ENCODE data around the gene DPH6. TPM values are rescaled to one million over a fixed set of nuclear protein-coding genes. Genes with fewer than 3 reads are reported as not detected.

DPH6 gene
- total and polyA plus RNA-seq, 3 experiments from 2014 or later: 9.6 to 17.0 (median 11.4) TPM

- CTCF ChIA-PET: no interaction called here
- peaks cover 0 to 6% (median 0%) of the 10 kb centered on the region in 3 donors for H3K36me3 Mint-ChIP-seq
- peaks cover 8% of the 10 kb centered on the region for H3K4me1 ChIP-seq (ENCODE audit: insufficient read depth, low read length)
Observed at GRCh38 chr15:35549567-35549966, 3.6 kb upstream of the DPH6 start.

DNA sequence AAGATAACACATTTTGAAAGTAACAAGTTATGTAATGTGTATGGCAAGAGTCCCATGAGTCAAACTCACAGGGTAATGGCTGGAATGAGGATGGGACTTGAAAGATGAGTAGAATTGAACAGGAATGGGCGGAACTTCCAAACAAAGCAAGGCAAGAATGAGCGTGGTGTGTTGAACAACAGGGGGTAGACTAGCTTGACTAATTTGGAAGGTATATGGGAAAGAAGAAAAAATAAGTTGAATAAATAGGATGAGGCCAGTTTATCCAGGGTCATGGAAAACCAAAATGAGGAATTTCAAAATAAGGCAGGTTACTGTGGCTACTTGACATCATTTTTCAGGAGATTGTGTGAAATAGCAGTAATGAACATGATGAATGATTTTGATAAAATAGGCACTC, 2.5 kb upstream of the DPH6 start:
- peaks cover 0 to 6% (median 0%) of the 10 kb centered on the region in 3 donors for H3K36me3 Mint-ChIP-seq
- peak overlapping the region in 1 of 8 donors; percentile 40 for H3K27ac Mint-ChIP-seq
- DNase-seq: no peak
- H3K27me3 Mint-ChIP-seq: peaks cover 0 to 4% of the 10 kb centered on the region in 2 donors
- ChIA-PET POLR2A (no interaction called here), CTCF (no interaction called here)
- Histone ChIP-seq H3K9me3 (ENCODE audit: low read length) (no peaks in the 10 kb centered on the region), H3K36me3 (ENCODE audit: insufficient read depth, low read length) (no peaks in the 10 kb centered on the region), H3K27me3 (ENCODE audit: insufficient read depth, low read length, poor library complexity, severe bottlenecking) (no peaks in the 10 kb centered on the region), H3K4me1 (ENCODE audit: insufficient read depth, low read length) (peaks cover 9% of the 10 kb centered on the region), H3K4me3 (ENCODE audit: low read length) (no peak overlapping the region), H3K27ac (ENCODE audit: low read depth, low read length) (no peak overlapping the region)
- H3K4me1 Mint-ChIP-seq: peaks cover 20 to 27% (median 22%) of the 10 kb centered on the region in 3 donors
- no peak overlapping the region for H3K4me3 Mint-ChIP-seq
- no peaks in the 10 kb centered on the region for H3K9me3 Mint-ChIP-seq

More at GRCh38 chr15:35549567-35549966, 3.6 kb upstream of the DPH6 start:
- Mint-ChIP-seq H3K27me3 (peaks cover 0 to 5% of the 10 kb centered on the region in 2 donors), H3K4me3 (peak overlapping the region in 1 of 7 donors; percentile 51), H3K27ac (no peak overlapping the region), H3K4me1 (peaks cover 19 to 23% (median 22%) of the 10 kb centered on the region in 3 donors), H3K9me3 (no peaks in the 10 kb centered on the region)
- Histone ChIP-seq H3K4me3 (ENCODE audit: low read length) (no peak overlapping the region), H3K9me3 (ENCODE audit: low read length) (no peaks in the 10 kb centered on the region), H3K36me3 (ENCODE audit: insufficient read depth, low read length) (no peaks in the 10 kb centered on the region), H3K27ac (ENCODE audit: low read depth, low read length) (no peak overlapping the region), H3K27me3 (ENCODE audit: insufficient read depth, low read length, poor library complexity, severe bottlenecking) (no peaks in the 10 kb centered on the region)
- no peak for DNase-seq
- POLR2A ChIA-PET: no interaction called here

GRCh38 chr15:35547775-35548364, 1.9 kb upstream of the DPH6 start:
- ChIA-PET CTCF (no interaction called here), POLR2A (no interaction called here)
- H3K4me3 ChIP-seq (ENCODE audit: low read length): no peak overlapping the region
- peak overlapping the region; percentile 18 for H3K27ac ChIP-seq (ENCODE audit: low read depth, low read length)
- Mint-ChIP-seq H3K27me3 (peaks cover 0 to 4% of the 10 kb centered on the region in 2 donors), H3K4me3 (peak overlapping the region in 1 of 7 donors; percentile 46), H3K4me1 (peaks cover 20 to 27% (median 22%) of the 10 kb centered on the region in 3 donors), H3K36me3 (peaks cover 0 to 6% (median 0%) of the 10 kb centered on the region in 3 donors), H3K27ac (peak overlapping the region in 2 of 8 donors; percentile 40 to 84), H3K9me3 (no peaks in the 10 kb centered on the region)
- no peak for DNase-seq
- H3K36me3 ChIP-seq (ENCODE audit: insufficient read depth, low read length): no peaks in the 10 kb centered on the region
- H3K4me1 ChIP-seq (ENCODE audit: insufficient read depth, low read length): peaks cover 9% of the 10 kb centered on the region
- H3K9me3 ChIP-seq (ENCODE audit: low read length): no peaks in the 10 kb centered on the region
- H3K27me3 ChIP-seq (ENCODE audit: insufficient read depth, low read length, poor library complexity, severe bottlenecking): no peaks in the 10 kb centered on the region

DNA sequence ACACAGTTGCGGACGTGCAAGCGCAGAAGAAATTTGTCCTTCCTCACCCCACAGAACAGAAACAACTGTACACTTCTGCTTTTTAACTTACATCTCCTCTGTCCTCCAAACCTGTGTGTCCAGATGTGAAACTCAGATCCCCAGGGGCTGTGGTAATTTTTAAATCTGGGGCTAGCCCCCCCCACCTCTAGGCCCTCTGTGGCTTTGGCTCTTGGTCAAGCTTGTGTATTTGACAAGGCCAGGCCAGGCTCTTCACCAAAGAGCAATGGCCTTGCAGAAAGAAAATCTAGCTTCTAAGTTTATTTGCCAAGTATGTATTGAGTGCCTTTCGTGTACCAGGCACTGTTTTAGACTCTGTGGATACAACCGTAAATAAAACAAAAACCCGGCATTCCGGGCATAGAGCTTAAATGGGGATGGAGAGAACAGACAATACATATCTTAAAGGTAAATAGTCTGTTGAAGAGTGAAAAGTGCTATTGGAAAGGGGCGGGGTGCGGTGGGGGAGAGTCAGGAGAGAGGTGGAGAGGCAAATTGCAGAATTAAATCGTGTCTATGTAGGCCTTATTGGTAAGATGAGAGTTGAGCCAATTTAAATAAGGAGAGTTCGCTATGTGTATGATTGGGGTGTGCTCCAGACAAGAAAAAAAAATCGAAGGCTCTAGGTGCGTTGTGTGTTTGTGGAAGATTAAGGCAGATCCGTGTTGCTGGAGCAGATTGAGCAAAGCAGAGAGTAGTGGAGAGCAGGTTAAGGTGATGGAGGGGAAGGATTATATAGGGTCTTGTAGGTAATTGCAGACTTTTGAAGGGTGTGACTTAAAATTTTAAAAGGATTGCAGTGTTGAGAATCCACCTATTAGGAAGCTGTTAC, 781 bp upstream of the DPH6 start:
- H3K9me3 Mint-ChIP-seq: no peaks in the 10 kb centered on the region
- POLR2A ChIA-PET: interaction anchor here (1.7 kb wide), 1 partner anchor 558 kb away, joined by 4 read pairs; the partner anchor contains the start of gene ZNF770
- Histone ChIP-seq H3K27ac (ENCODE audit: low read depth, low read length) (peak overlapping the region; percentile 88), H3K4me3 (ENCODE audit: low read length) (peak overlapping the region; percentile 54), H3K9me3 (ENCODE audit: low read length) (no peaks in the 10 kb centered on the region), H3K36me3 (ENCODE audit: insufficient read depth, low read length) (no peaks in the 10 kb centered on the region), H3K4me1 (ENCODE audit: insufficient read depth, low read length) (peaks cover 9% of the 10 kb centered on the region), H3K27me3 (ENCODE audit: insufficient read depth, low read length, poor library complexity, severe bottlenecking) (no peaks in the 10 kb centered on the region)
- peak overlapping the region; percentile 84 to 99 (median 98) for H3K27ac Mint-ChIP-seq
- peaks cover 0 to 6% (median 0%) of the 10 kb centered on the region in 3 donors for H3K36me3 Mint-ChIP-seq
- peaks cover 20 to 27% (median 22%) of the 10 kb centered on the region in 3 donors for H3K4me1 Mint-ChIP-seq
- peak overlapping the region; percentile 84 to 99 (median 95) for H3K4me3 Mint-ChIP-seq
- DNase-seq: no peak
- CTCF ChIA-PET: no interaction called here
- H3K27me3 Mint-ChIP-seq: peaks cover 0 to 4% of the 10 kb centered on the region in 2 donors

GRCh38 chr15:35545316-35545823, 595 bp downstream of the DPH6 start:
- no peaks in the 10 kb centered on the region for H3K36me3 ChIP-seq (ENCODE audit: insufficient read depth, low read length)
- no peaks in the 10 kb centered on the region for H3K27me3 ChIP-seq (ENCODE audit: insufficient read depth, low read length, poor library complexity, severe bottlenecking)
- peaks cover 9% of the 10 kb centered on the region for H3K4me1 ChIP-seq (ENCODE audit: insufficient read depth, low read length)
- ChIA-PET POLR2A (interaction anchor here (0.6 to 1.7 kb wide), 2 partner anchors 39 to 557 kb away, joined by 4 to 5 read pairs; partner anchors contain the start of gene ZNF770), CTCF (no interaction called here)
- no peak for DNase-seq
- H3K4me3 ChIP-seq (ENCODE audit: low read length): peak overlapping the region; percentile 54
- no peaks in the 10 kb centered on the region for H3K9me3 Mint-ChIP-seq
- peak overlapping the region; percentile 84 to 99 (median 98) for H3K27ac Mint-ChIP-seq
- H3K36me3 Mint-ChIP-seq: peaks cover 0 to 8% (median 2%) of the 10 kb centered on the region in 3 donors
- H3K4me3 Mint-ChIP-seq: peak overlapping the region; percentile 84 to 99 (median 95)
- peaks cover 20 to 27% (median 22%) of the 10 kb centered on the region in 3 donors for H3K4me1 Mint-ChIP-seq
- H3K27me3 Mint-ChIP-seq: peaks cover 0 to 1% of the 10 kb centered on the region in 2 donors
- no peaks in the 10 kb centered on the region for H3K9me3 ChIP-seq (ENCODE audit: low read length)
- H3K27ac ChIP-seq (ENCODE audit: low read depth, low read length): peak overlapping the region; percentile 88

DNA sequence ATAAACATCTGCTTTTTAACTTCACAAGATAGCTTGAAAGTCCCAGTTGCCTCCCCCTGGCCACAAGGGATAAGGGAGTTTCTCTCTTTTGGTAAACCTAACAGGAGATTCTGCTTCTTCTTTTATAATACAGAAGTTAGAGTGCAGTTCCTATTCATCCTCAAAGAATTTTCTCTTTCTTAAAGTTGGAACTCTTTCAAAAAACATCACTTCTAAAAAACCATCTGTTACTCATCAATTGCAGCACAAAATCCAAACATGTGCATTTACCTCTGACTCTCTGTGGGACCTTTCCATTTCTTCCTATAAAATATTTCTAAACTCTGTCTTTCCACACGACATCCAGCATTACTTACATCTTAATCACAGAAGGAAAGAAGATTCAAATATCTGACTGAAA, 5.1 kb downstream of the DPH6 start:
- Mint-ChIP-seq H3K36me3 (peaks cover 0 to 19% (median 4%) of the 10 kb centered on the region in 3 donors), H3K4me3 (no peak overlapping the region), H3K27ac (peak overlapping the region in 1 of 8 donors; percentile 16), H3K4me1 (peaks cover 11 to 17% (median 12%) of the 10 kb centered on the region in 3 donors), H3K9me3 (no peaks in the 10 kb centered on the region), H3K27me3 (peaks cover 0 to 1% of the 10 kb centered on the region in 2 donors)
- Histone ChIP-seq H3K4me1 (ENCODE audit: insufficient read depth, low read length) (peaks cover 9% of the 10 kb centered on the region), H3K27ac (ENCODE audit: low read depth, low read length) (no peak overlapping the region), H3K27me3 (ENCODE audit: insufficient read depth, low read length, poor library complexity, severe bottlenecking) (no peaks in the 10 kb centered on the region), H3K36me3 (ENCODE audit: insufficient read depth, low read length) (no peaks in the 10 kb centered on the region), H3K9me3 (ENCODE audit: low read length) (no peaks in the 10 kb centered on the region), H3K4me3 (ENCODE audit: low read length) (no peak overlapping the region)
- no peak for DNase-seq
- ChIA-PET CTCF (no interaction called here), POLR2A (no interaction called here)

DNA sequence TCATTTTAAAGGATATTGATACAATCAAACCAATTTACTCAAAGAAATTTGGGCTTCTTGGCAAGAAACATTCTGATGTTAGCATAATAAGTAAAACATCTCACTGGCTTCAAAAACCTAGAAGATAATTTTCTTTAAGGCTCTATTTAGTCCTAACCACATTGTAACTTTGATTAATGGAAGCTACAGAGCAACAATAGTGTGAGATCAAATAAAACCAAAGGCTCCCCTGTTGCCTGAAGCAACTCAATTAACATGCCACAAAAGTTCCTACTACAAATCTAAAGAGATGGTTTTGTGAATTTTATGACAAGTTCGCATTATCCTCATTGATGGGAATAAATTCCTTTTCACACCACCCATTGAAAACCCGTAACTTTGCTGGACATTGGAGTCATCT, 5.9 kb downstream of the DPH6 start:
- Histone ChIP-seq H3K27me3 (ENCODE audit: insufficient read depth, low read length, poor library complexity, severe bottlenecking) (no peaks in the 10 kb centered on the region), H3K36me3 (ENCODE audit: insufficient read depth, low read length) (no peaks in the 10 kb centered on the region), H3K9me3 (ENCODE audit: low read length) (no peaks in the 10 kb centered on the region), H3K27ac (ENCODE audit: low read depth, low read length) (no peak overlapping the region), H3K4me3 (ENCODE audit: low read length) (no peak overlapping the region), H3K4me1 (ENCODE audit: insufficient read depth, low read length) (peaks cover 5% of the 10 kb centered on the region)
- ChIA-PET CTCF (no interaction called here), POLR2A (no interaction called here)
- no peak overlapping the region for H3K27ac Mint-ChIP-seq
- H3K27me3 Mint-ChIP-seq: no peaks in the 10 kb centered on the region
- no peak overlapping the region for H3K4me3 Mint-ChIP-seq
- no peaks in the 10 kb centered on the region for H3K9me3 Mint-ChIP-seq
- DNase-seq: no peak
- peaks cover 0 to 13% (median 5%) of the 10 kb centered on the region in 3 donors for H3K36me3 Mint-ChIP-seq
- H3K4me1 Mint-ChIP-seq: peaks cover 5 to 11% (median 7%) of the 10 kb centered on the region in 3 donors

Measured in CD8-positive, alpha-beta memory T cell (primary cell).